Mucosa of descending colon (tissue), 3 donors: Measurements from ENCODE around the gene HLA-DOB. TPM values are rescaled to one million over a fixed set of nuclear protein-coding genes. Genes with fewer than 3 reads are reported as not detected.
A peak's percentile ranks its signal among the peaks of the same experiment; 100 is the strongest.
"Not testable (repeated sequence)": the region's sequence is repeated elsewhere in the genome, so short reads cannot be mapped to it uniquely, and the experiment has no call there.

Experiments
- ATAC-seq: fragments of 200-7000 bp; cut with Tn5 transposase; one replicate; pipeline ENCODE4 v1.9.1; 2020; ENCODE audit warnings: mild to moderate bottlenecking, moderate library complexity
- DNase-seq, 3 donors: peaks; one replicate each; pipeline ENCODE4 v3.0.0-alpha.2; 2020
- H3K36me3 ChIP-seq: fragments of 200-600 bp; one replicate; pipeline ENCODE4 v1.8.0; 2021; ENCODE audit warnings: low read depth, mild to moderate bottlenecking
- H3K4me1 ChIP-seq: fragments of 200-600 bp; one replicate; pipeline ENCODE4 v1.8.0; 2021; ENCODE audit warnings: low read depth, mild to moderate bottlenecking
- H3K4me3 ChIP-seq: fragments of 200-600 bp; one replicate; pipeline ENCODE4 v1.8.0; 2021; ENCODE audit warnings: mild to moderate bottlenecking
- H3K9me3 ChIP-seq: fragments of 200-600 bp; one replicate; pipeline ENCODE4 v1.8.0; 2021; ENCODE audit warnings: mild to moderate bottlenecking
- CTCF ChIP-seq: fragments of 200-600 bp; IDR thresholded peaks from one replicate; pipeline ENCODE4 v1.8.0; 2022; ENCODE audit warnings: antibody characterized with exemption, mild to moderate bottlenecking
- intact Hi-C, 2 donors: fragments of 100-400 bp; cut with DNase I in 1 of 2; cut with micrococcal nuclease in 1 of 2; formaldehyde crosslinking; loops; one replicate each; pipeline versions ENCODE4 v1.11.0 to v1.11.1; 2022; cut with DNase I, micrococcal nuclease
- total RNA-seq, 3 donors: library from RNA; stranded (reverse); fragmentation: NEBNext Ultra II Directional in 2 of 3; extraction: Animal tissue kit (Norgen Biotek cat#: 25700) in 2 of 3; gene quantifications; one replicate each; pipeline versions ENCODE4 v1.2.1 to v1.2.4, GENCODE V29; 2021 to 2023
- donor health status: DM: no; HTN: no; CAD: no; lungs with moderate emphysema.
- donor health status: DM: no; HTN: no; CAD: no.
- donor health status: DM: no; HTN: yes; CAD: no.

The HLA-DOB gene
- total RNA-seq, 3 donors from 2014 or later = 0.38 to 0.87 TPM; not detected in 1

- H3K9me3 ChIP-seq = no peaks in the 10 kb centered on the region
- no peaks in the 10 kb centered on the region for H3K36me3 ChIP-seq
- H3K4me1 ChIP-seq = no peaks in the 10 kb centered on the region
- H3K4me3 ChIP-seq = no peak overlapping the region
- intact Hi-C loops = no loop called here
- TF ChIP-seq CTCF = no peak
- ATAC-seq (no peak), DNase-seq (no peak)
These were observed 23.8 kb downstream of the HLA-DOB start for GRCh38 chr6:32792901-32793435.

- TF ChIP-seq CTCF = no peak
- no peaks in the 10 kb centered on the region for H3K4me1 ChIP-seq
- ATAC-seq = no peak
- DNase-seq = no peak
- intact Hi-C loops = no loop called here
- no peaks in the 10 kb centered on the region for H3K9me3 ChIP-seq
- no peaks in the 10 kb centered on the region for H3K36me3 ChIP-seq
- no peak overlapping the region for H3K4me3 ChIP-seq
These were observed 26.5 kb downstream of the HLA-DOB start for GRCh38 chr6:32790306-32790705.

GRCh38 chr6:32785781-32786533 lies 30.8 kb downstream of the HLA-DOB start:
- ATAC-seq = peak; percentile 85

GRCh38 chr6:32782923-32783322 lies 33.9 kb downstream of the HLA-DOB start:
- not testable (repeated sequence) for ATAC-seq, H3K36me3 ChIP-seq, H3K4me1 ChIP-seq, DNase-seq, H3K4me3 ChIP-seq, H3K9me3 ChIP-seq
- intact Hi-C loops = loop anchor here in 1 of 2 donors (10.0 kb wide), 1 partner anchor 368 kb away; no protein-coding TSS in a partner anchor

More at GRCh38 chr6:32785781-32786533, 30.8 kb downstream of the HLA-DOB start:
- no peaks in the 10 kb centered on the region for H3K9me3 ChIP-seq
- no peaks in the 10 kb centered on the region for H3K36me3 ChIP-seq
- peak in 1 of 3 donors; percentile 71 for DNase-seq
- no peaks in the 10 kb centered on the region for H3K4me1 ChIP-seq
- intact Hi-C loops = loop anchor here in 1 of 2 donors (10.0 kb wide), 1 partner anchor 371 kb away; no protein-coding TSS in a partner anchor
- no peak overlapping the region for H3K4me3 ChIP-seq
- peak; percentile 36 for TF ChIP-seq CTCF

GRCh38 chr6:32779036-32779435 lies 37.8 kb downstream of the HLA-DOB start:
- Histone ChIP-seq H3K9me3 (no peaks in the 10 kb centered on the region), H3K4me3 (no peak overlapping the region), H3K4me1 (no peaks in the 10 kb centered on the region), H3K36me3 (no peaks in the 10 kb centered on the region)
- intact Hi-C loops = no loop called here
- no peak for TF ChIP-seq CTCF
- no peak for ATAC-seq
- DNase-seq = no peak

- ATAC-seq (no peak), DNase-seq (no peak)
- Histone ChIP-seq H3K4me1 (no peaks in the 10 kb centered on the region), H3K9me3 (no peaks in the 10 kb centered on the region), H3K4me3 (no peak overlapping the region), H3K36me3 (no peaks in the 10 kb centered on the region)
- intact Hi-C loops = no loop called here
- no peak for TF ChIP-seq CTCF
These were observed 41.7 kb downstream of the HLA-DOB start for GRCh38 chr6:32775071-32775470.
